ENCODE measurements around the gene SCP2. TPM values are rescaled to one million over a fixed set of nuclear protein-coding genes. Genes with fewer than 3 reads are reported as not detected.

Gene SCP2
- total RNA-seq, 2 experiments from 2014 or later = 22.7 to 27.0 TPM

- intact Hi-C loops (cut with DNase I, micrococcal nuclease) = no loop called here
- CTCF ChIA-PET = no interaction called here
- peaks cover 14% of the 10 kb centered on the region for H3K36me3 ChIP-seq (ENCODE audit: insufficient read depth, low read length)
- Mint-ChIP-seq H3K4me1 (ENCODE audit: low read depth) (peaks cover 28% of the 10 kb centered on the region), H3K4me3 (no peak overlapping the region), H3K36me3 (ENCODE audit: low read depth) (peaks cover 15% of the 10 kb centered on the region), H3K27me3 (no peaks in the 10 kb centered on the region), H3K9me3 (no peaks in the 10 kb centered on the region), H3K27ac (no peak overlapping the region)
- peaks cover 12% of the 10 kb centered on the region for H3K4me1 ChIP-seq (ENCODE audit: insufficient read depth, low read length)
- no peak overlapping the region for H3K27ac ChIP-seq (ENCODE audit: low read depth in 1 of 2, low read length in 2 of 2)
- no peaks in the 10 kb centered on the region for H3K27me3 ChIP-seq (ENCODE audit: control insufficient read depth in 1 of 2, insufficient read depth in 2 of 2, low read length in 2 of 2)
- no peak for ATAC-seq (ENCODE audit: poor library complexity)
- no peaks in the 10 kb centered on the region for H3K9me3 ChIP-seq (ENCODE audit: control insufficient read depth in 1 of 2, insufficient read depth in 1 of 2, low read length in 2 of 2)
- DNase-seq = no peak
- POLR2A ChIA-PET = no interaction called here
- TF ChIP-seq, protein P1, sequence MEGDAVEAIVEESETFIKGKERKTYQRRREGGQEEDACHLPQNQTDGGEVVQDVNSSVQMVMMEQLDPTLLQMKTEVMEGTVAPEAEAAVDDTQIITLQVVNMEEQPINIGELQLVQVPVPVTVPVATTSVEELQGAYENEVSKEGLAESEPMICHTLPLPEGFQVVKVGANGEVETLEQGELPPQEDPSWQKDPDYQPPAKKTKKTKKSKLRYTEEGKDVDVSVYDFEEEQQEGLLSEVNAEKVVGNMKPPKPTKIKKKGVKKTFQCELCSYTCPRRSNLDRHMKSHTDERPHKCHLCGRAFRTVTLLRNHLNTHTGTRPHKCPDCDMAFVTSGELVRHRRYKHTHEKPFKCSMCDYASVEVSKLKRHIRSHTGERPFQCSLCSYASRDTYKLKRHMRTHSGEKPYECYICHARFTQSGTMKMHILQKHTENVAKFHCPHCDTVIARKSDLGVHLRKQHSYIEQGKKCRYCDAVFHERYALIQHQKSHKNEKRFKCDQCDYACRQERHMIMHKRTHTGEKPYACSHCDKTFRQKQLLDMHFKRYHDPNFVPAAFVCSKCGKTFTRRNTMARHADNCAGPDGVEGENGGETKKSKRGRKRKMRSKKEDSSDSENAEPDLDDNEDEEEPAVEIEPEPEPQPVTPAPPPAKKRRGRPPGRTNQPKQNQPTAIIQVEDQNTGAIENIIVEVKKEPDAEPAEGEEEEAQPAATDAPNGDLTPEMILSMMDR (IDR thresholded peaks at IDR 0.05) = no peak
- no peak overlapping the region for H3K4me3 ChIP-seq (ENCODE audit: low read length)
Measured at GRCh38 chr1:52915855-52916220, 11.2 kb upstream of the SCP2 start.

- Histone ChIP-seq H3K36me3 (ENCODE audit: insufficient read depth, low read length) (peaks cover 11% of the 10 kb centered on the region), H3K4me3 (ENCODE audit: low read length) (no peak overlapping the region), H3K9me3 (ENCODE audit: control insufficient read depth in 1 of 2, insufficient read depth in 1 of 2, low read length in 2 of 2) (no peaks in the 10 kb centered on the region), H3K27me3 (ENCODE audit: control insufficient read depth in 1 of 2, insufficient read depth in 2 of 2, low read length in 2 of 2) (no peaks in the 10 kb centered on the region), H3K27ac (ENCODE audit: low read depth in 1 of 2, low read length in 2 of 2) (no peak overlapping the region), H3K4me1 (ENCODE audit: insufficient read depth, low read length) (peaks cover 17% of the 10 kb centered on the region)
- H3K4me1 Mint-ChIP-seq (ENCODE audit: low read depth) = peaks cover 28% of the 10 kb centered on the region
- ChIA-PET POLR2A (no interaction called here), CTCF (no interaction called here)
- peaks cover 9% of the 10 kb centered on the region for H3K36me3 Mint-ChIP-seq (ENCODE audit: low read depth)
- H3K27ac Mint-ChIP-seq = no peak overlapping the region
- no peak for ATAC-seq (ENCODE audit: poor library complexity)
- intact Hi-C loops (cut with DNase I, micrococcal nuclease) = no loop called here
- no peak overlapping the region for H3K4me3 Mint-ChIP-seq
- TF ChIP-seq, protein P1 (IDR thresholded peaks at IDR 0.05) = no peak
- H3K27me3 Mint-ChIP-seq = no peaks in the 10 kb centered on the region
- DNase-seq = no peak
- H3K9me3 Mint-ChIP-seq = no peaks in the 10 kb centered on the region
Measured at GRCh38 chr1:52916241-52916975, 10.7 kb upstream of the SCP2 start.

DNA sequence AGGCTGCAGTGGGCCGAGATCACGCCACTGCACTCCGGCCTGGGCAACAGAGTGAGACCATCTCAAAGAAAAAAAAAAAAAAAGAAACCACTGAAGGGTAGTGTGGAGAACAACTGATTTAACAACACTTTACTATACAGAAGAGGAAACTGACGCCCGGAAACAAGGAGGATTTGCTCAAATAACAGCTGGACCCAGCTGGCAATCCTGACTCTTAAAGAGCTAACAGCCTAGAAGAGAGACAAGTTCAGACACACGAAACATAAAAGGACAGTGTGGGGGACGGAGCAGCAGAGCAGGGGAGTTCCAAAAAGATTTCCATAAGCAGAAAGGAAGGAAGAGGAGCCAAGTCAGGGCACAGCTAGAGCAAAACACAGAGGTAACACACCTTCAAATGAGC, 9.9 kb upstream of the SCP2 start:
- H3K4me3 Mint-ChIP-seq = no peak overlapping the region
- no peaks in the 10 kb centered on the region for H3K9me3 Mint-ChIP-seq
- peaks cover 6% of the 10 kb centered on the region for H3K36me3 ChIP-seq (ENCODE audit: insufficient read depth, low read length)
- peaks cover 25% of the 10 kb centered on the region for H3K4me1 ChIP-seq (ENCODE audit: insufficient read depth, low read length)
- no peaks in the 10 kb centered on the region for H3K27me3 Mint-ChIP-seq
- H3K36me3 Mint-ChIP-seq (ENCODE audit: low read depth) = peaks cover 9% of the 10 kb centered on the region
- H3K27ac Mint-ChIP-seq = no peak overlapping the region
- peaks cover 33% of the 10 kb centered on the region for H3K4me1 Mint-ChIP-seq (ENCODE audit: low read depth)
- POLR2A ChIA-PET = interaction anchor here (0.6 to 1.5 kb wide), 2 partner anchors 10 to 1077 kb away, joined by 3 to 7 read pairs; partner anchors contain the start of gene SCP2
- no peak overlapping the region for H3K27ac ChIP-seq (ENCODE audit: low read depth in 1 of 2, low read length in 2 of 2)
- intact Hi-C loops (cut with DNase I, micrococcal nuclease) = no loop called here
- TF ChIP-seq, protein P1 (IDR thresholded peaks at IDR 0.05) = no peak
- CTCF ChIA-PET = interaction anchor here (0.5 kb wide), 1 partner anchor 766 kb away, joined by 3 read pairs; no protein-coding TSS in a partner anchor
- no peak overlapping the region for H3K4me3 ChIP-seq (ENCODE audit: low read length)
- DNase-seq (no peak), ATAC-seq (ENCODE audit: poor library complexity) (no peak)
- H3K9me3 ChIP-seq (ENCODE audit: control insufficient read depth in 1 of 2, insufficient read depth in 1 of 2, low read length in 2 of 2) = no peaks in the 10 kb centered on the region
- H3K27me3 ChIP-seq (ENCODE audit: control insufficient read depth in 1 of 2, insufficient read depth in 2 of 2, low read length in 2 of 2) = no peaks in the 10 kb centered on the region

All from CD4-positive, alpha-beta T cell (primary cell).